NCI-H1436 treated with DMSO at 0.1 percent for 48 hours (cell line): ENCODE results near the gene ZNF212.
"Not testable (repeated sequence)": the region's sequence is repeated elsewhere in the genome, so short reads cannot be mapped to it uniquely, and the experiment has no call there.

ENCODE experiments used
- DNase-seq: peaks from one replicate; lab custom pipeline; 2025; lab: John Stamatoyannopoulos, UW

The ZNF212 gene

GRCh38 chr7:149218469-149219420 lies 20.7 kb upstream of the ZNF212 start:
- DNase-seq: no peak

GRCh38 chr7:149220534-149220933 lies 18.9 kb upstream of the ZNF212 start:
- no peak for DNase-seq

GRCh38 chr7:149223176-149223575 lies 16.3 kb upstream of the ZNF212 start:
- DNase-seq: no peak

- DNase-seq: no peak
Observed at GRCh38 chr7:149223761-149224160, 15.7 kb upstream of the ZNF212 start.

- no peak for DNase-seq
Observed at GRCh38 chr7:149224352-149224751, 15.1 kb upstream of the ZNF212 start.

GRCh38 chr7:149225106-149225505 lies 14.3 kb upstream of the ZNF212 start:
- no peak for DNase-seq

- no peak for DNase-seq
Observed at GRCh38 chr7:149225656-149226055, 13.8 kb upstream of the ZNF212 start.

GRCh38 chr7:149226366-149226765 lies 13.1 kb upstream of the ZNF212 start:
- DNase-seq: not testable (repeated sequence)

- DNase-seq: no peak
Observed at GRCh38 chr7:149226840-149227494, 12.5 kb upstream of the ZNF212 start.

- DNase-seq: no peak
Observed at GRCh38 chr7:149228831-149229471, 10.5 kb upstream of the ZNF212 start.

- no peak for DNase-seq
Observed at GRCh38 chr7:149229526-149229925, 9.9 kb upstream of the ZNF212 start.

GRCh38 chr7:149232362-149232761 lies 7.1 kb upstream of the ZNF212 start:
- DNase-seq: no peak

- not testable (repeated sequence) for DNase-seq
Observed at GRCh38 chr7:149233655-149234204, 5.7 kb upstream of the ZNF212 start.

GRCh38 chr7:149237502-149237901 lies 1.9 kb upstream of the ZNF212 start:
- DNase-seq: no peak

GRCh38 chr7:149238051-149238450 lies 1.4 kb upstream of the ZNF212 start:
- DNase-seq: no peak

- DNase-seq: no peak
Observed at GRCh38 chr7:149240637-149241036, 1.2 kb downstream of the ZNF212 start.

GRCh38 chr7:149241696-149242095 lies 2.2 kb downstream of the ZNF212 start:
- no peak for DNase-seq

GRCh38 chr7:149245244-149245643 lies 5.8 kb downstream of the ZNF212 start:
- DNase-seq: no peak

- DNase-seq: no peak
Observed at GRCh38 chr7:149245744-149246143, 6.3 kb downstream of the ZNF212 start.

GRCh38 chr7:149248777-149249176 lies 9.3 kb downstream of the ZNF212 start:
- DNase-seq: no peak

- not testable (repeated sequence) for DNase-seq
Observed at GRCh38 chr7:149250151-149250550, 10.7 kb downstream of the ZNF212 start.

GRCh38 chr7:149251518-149251917 lies 12.1 kb downstream of the ZNF212 start:
- DNase-seq: not testable (repeated sequence)
